GM12891 (cell line): ENCODE measurements around the gene ILDR2.

Experiments
- POLR2A ChIP-seq: IDR thresholded peaks from 2 replicates; pipeline ENCODE4 v1.6.1; 2011; ENCODE audit warnings: low read depth, low read length, control low read depth
- POLR2AphosphoS5 ChIP-seq: IDR thresholded peaks from 2 replicates; pipeline ENCODE4 v1.6.1; 2011; ENCODE audit warnings: low read depth, low read length, control low read depth
- SPI1 ChIP-seq: IDR thresholded peaks from 2 replicates; pipeline ENCODE4 v1.6.1; 2011; ENCODE audit warnings: low read depth, low read length, control low read depth
- TAF1 ChIP-seq: IDR thresholded peaks from 2 replicates; pipeline ENCODE4 v1.6.1; 2011; ENCODE audit warnings: low read depth, low read length, control low read depth

- TF ChIP-seq POLR2AphosphoS5: no peak
- no peak for TF ChIP-seq TAF1
- TF ChIP-seq POLR2A: no peak
- no peak for TF ChIP-seq SPI1
Observed at GRCh38 chr1:167022384-167022783, 47.0 kb upstream of the ILDR2 start.
